Activated CD4-positive, alpha-beta T cell treated with anti-CD3 and anti-CD28 coated beads for 48 hours (primary cell): ENCODE results near the gene INF2.
A peak's percentile ranks its signal among the peaks of the same experiment; 100 is the strongest.
"Not testable (repeated sequence)": the region's sequence is repeated elsewhere in the genome, so short reads cannot be mapped to it uniquely, and the experiment has no call there.

Experiments used
- DNase-seq: peaks from one replicate; pipeline ENCODE4 v3.0.0-alpha.2; 2020

The INF2 gene

GRCh38 chr14:104657563-104658324, 31.7 kb upstream of the INF2 start:
- no peak for DNase-seq

GRCh38 chr14:104658325-104658712, 31.1 kb upstream of the INF2 start:
- DNase-seq, result no peak

GRCh38 chr14:104659146-104659545, 30.3 kb upstream of the INF2 start:
- no peak for DNase-seq

- DNase-seq, result no peak
Observed at GRCh38 chr14:104659764-104660523, 29.5 kb upstream of the INF2 start.

GRCh38 chr14:104660597-104660996, 28.8 kb upstream of the INF2 start:
- no peak for DNase-seq

- DNase-seq, result no peak
Observed at GRCh38 chr14:104661086-104661485, 28.3 kb upstream of the INF2 start.

GRCh38 chr14:104661528-104662157, 27.8 kb upstream of the INF2 start:
- DNase-seq, result not testable (repeated sequence)

GRCh38 chr14:104662472-104662871, 26.9 kb upstream of the INF2 start:
- not testable (repeated sequence) for DNase-seq

- DNase-seq, result no peak
Observed at GRCh38 chr14:104664107-104664506, 25.3 kb upstream of the INF2 start.

- no peak for DNase-seq
Observed at GRCh38 chr14:104664588-104664987, 24.8 kb upstream of the INF2 start.

- DNase-seq, result no peak
Observed at GRCh38 chr14:104665114-104665656, 24.2 kb upstream of the INF2 start.

GRCh38 chr14:104665657-104666522, 23.5 kb upstream of the INF2 start:
- DNase-seq, result peak; percentile 52

GRCh38 chr14:104666523-104666895, 22.9 kb upstream of the INF2 start:
- DNase-seq, result not testable (repeated sequence)

GRCh38 chr14:104666981-104667380, 22.4 kb upstream of the INF2 start:
- DNase-seq, result no peak

GRCh38 chr14:104669697-104670096, 19.7 kb upstream of the INF2 start:
- no peak for DNase-seq

- DNase-seq, result not testable (repeated sequence)
Observed at GRCh38 chr14:104671330-104671977, 18.0 kb upstream of the INF2 start.

- not testable (repeated sequence) for DNase-seq
Observed at GRCh38 chr14:104672119-104672518, 17.3 kb upstream of the INF2 start.

- DNase-seq, result no peak
Observed at GRCh38 chr14:104673481-104673880, 15.9 kb upstream of the INF2 start.

GRCh38 chr14:104675447-104675846, 14.0 kb upstream of the INF2 start:
- no peak for DNase-seq

- no peak for DNase-seq
Observed at GRCh38 chr14:104676130-104676693, 13.2 kb upstream of the INF2 start.

GRCh38 chr14:104676694-104677511, 12.5 kb upstream of the INF2 start:
- DNase-seq, result peak; percentile 69
